Measurements from ENCODE around the gene RASGEF1C.

The RASGEF1C gene

GRCh38 chr5:180230017-180230416 lies 21.0 kb upstream of the RASGEF1C start:
- H3K4me3 ChIP-seq (ENCODE audit: low read length), result no peak overlapping the region
- H3K27ac ChIP-seq (ENCODE audit: low read depth, low read length), result no peak overlapping the region
- no peak overlapping the region for H3K9ac ChIP-seq (ENCODE audit: low read depth, low read length)
- H3K36me3 ChIP-seq (ENCODE audit: insufficient read depth, low read length), result peaks cover 13% of the 10 kb centered on the region
- 95% methylated on average over 7 of the region's 7 CpGs for WGBS
- H3K9me3 ChIP-seq (ENCODE audit: insufficient read depth, low read depth, low read length), result 0 out of 2 replicates have a peak, but pooled peaks cover under 1% of the 10 kb centered on the region
- H3K27me3 ChIP-seq (ENCODE audit: insufficient read depth, low read length), result no peaks in the 10 kb centered on the region
- no peaks in the 10 kb centered on the region for H3K4me1 ChIP-seq (ENCODE audit: insufficient read depth, low read length)

GRCh38 chr5:180222056-180222455 lies 13.0 kb upstream of the RASGEF1C start:
- Histone ChIP-seq H3K9me3 (ENCODE audit: insufficient read depth, low read depth, low read length) (peaks cover 10% of the 10 kb centered on the region), H3K27ac (ENCODE audit: low read depth, low read length) (no peak overlapping the region), H3K4me3 (ENCODE audit: low read length) (no peak overlapping the region), H3K9ac (ENCODE audit: low read depth, low read length) (no peak overlapping the region), H3K36me3 (ENCODE audit: insufficient read depth, low read length) (no peaks in the 10 kb centered on the region), H3K27me3 (ENCODE audit: insufficient read depth, low read length) (no peaks in the 10 kb centered on the region), H3K4me1 (ENCODE audit: insufficient read depth, low read length) (no peaks in the 10 kb centered on the region)
- 93% methylated on average over 11 of the region's 11 CpGs for WGBS

- H3K9me3 ChIP-seq (ENCODE audit: insufficient read depth, low read depth, low read length), result peaks cover 7% of the 10 kb centered on the region
- H3K36me3 ChIP-seq (ENCODE audit: insufficient read depth, low read length), result no peaks in the 10 kb centered on the region
- 86% methylated on average over 4 of the region's 5 CpGs for WGBS
- no peak overlapping the region for H3K4me3 ChIP-seq (ENCODE audit: low read length)
- no peaks in the 10 kb centered on the region for H3K4me1 ChIP-seq (ENCODE audit: insufficient read depth, low read length)
- H3K27me3 ChIP-seq (ENCODE audit: insufficient read depth, low read length), result no peaks in the 10 kb centered on the region
- H3K27ac ChIP-seq (ENCODE audit: low read depth, low read length), result no peak overlapping the region
- no peak overlapping the region for H3K9ac ChIP-seq (ENCODE audit: low read depth, low read length)
Measured at GRCh38 chr5:180217797-180218196, 8.8 kb upstream of the RASGEF1C start.

- Histone ChIP-seq H3K27ac (ENCODE audit: low read depth, low read length) (no peak overlapping the region), H3K9ac (ENCODE audit: low read depth, low read length) (no peak overlapping the region), H3K4me1 (ENCODE audit: insufficient read depth, low read length) (no peaks in the 10 kb centered on the region), H3K27me3 (ENCODE audit: insufficient read depth, low read length) (no peaks in the 10 kb centered on the region), H3K4me3 (ENCODE audit: low read length) (no peak overlapping the region), H3K36me3 (ENCODE audit: insufficient read depth, low read length) (no peaks in the 10 kb centered on the region), H3K9me3 (ENCODE audit: insufficient read depth, low read depth, low read length) (no peaks in the 10 kb centered on the region)
- 92% methylated on average over 12 of the region's 15 CpGs for WGBS
Measured at GRCh38 chr5:180216646-180217171, 7.7 kb upstream of the RASGEF1C start.

DNA sequence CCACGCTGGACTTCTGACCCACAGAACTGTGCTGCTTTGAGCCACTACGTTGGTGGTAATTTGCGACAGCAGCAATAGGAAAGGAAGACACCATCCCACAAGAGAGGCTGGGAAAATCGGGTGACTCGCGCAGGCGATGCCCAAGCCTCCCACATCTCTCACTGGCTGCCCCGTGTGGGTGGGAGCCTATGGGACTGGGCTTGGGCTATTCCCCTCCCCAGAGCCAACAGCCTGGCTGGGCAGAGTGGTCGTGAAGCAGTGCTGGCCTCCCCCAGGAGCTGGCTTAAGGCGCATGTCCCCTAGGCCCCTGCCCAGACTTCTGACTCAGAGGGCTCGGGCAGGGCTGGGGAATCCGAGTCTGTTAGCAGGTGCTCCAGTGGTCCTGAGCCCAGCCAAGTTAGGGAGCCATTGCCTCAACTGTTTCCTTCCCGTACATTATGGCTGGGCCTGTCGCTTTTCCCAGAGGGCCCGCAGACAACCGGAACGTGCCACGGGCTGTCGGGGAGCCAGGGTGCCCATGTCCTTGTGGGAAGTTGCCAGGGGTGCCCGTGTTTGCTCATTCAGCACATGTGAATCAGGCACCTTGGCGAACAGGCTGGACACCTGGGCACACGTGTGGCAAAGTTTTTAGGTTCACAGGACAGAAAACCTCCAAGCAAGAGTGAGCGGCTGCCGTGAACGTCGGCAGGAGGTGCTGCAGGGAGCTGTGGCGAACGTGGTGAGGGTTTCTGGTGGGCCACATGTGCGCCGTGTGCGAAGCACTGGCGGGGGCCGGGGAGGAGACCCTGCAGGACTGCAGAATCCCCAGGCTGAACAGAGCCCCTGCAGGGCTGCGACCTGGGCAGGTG lies 7.0 kb upstream of the RASGEF1C start:
- Histone ChIP-seq H3K36me3 (ENCODE audit: insufficient read depth, low read length) (no peaks in the 10 kb centered on the region), H3K9me3 (ENCODE audit: insufficient read depth, low read depth, low read length) (no peaks in the 10 kb centered on the region), H3K4me1 (ENCODE audit: insufficient read depth, low read length) (no peaks in the 10 kb centered on the region), H3K27me3 (ENCODE audit: insufficient read depth, low read length) (no peaks in the 10 kb centered on the region), H3K9ac (ENCODE audit: low read depth, low read length) (no peak overlapping the region), H3K27ac (ENCODE audit: low read depth, low read length) (no peak overlapping the region), H3K4me3 (ENCODE audit: low read length) (no peak overlapping the region)
- 94% methylated on average over 34 of the region's 34 CpGs for WGBS

GRCh38 chr5:180214870-180215770 lies 6.1 kb upstream of the RASGEF1C start:
- Histone ChIP-seq H3K9me3 (ENCODE audit: insufficient read depth, low read depth, low read length) (no peaks in the 10 kb centered on the region), H3K9ac (ENCODE audit: low read depth, low read length) (no peak overlapping the region), H3K27me3 (ENCODE audit: insufficient read depth, low read length) (0 out of 2 replicates have a peak, but pooled peaks cover 4% of the 10 kb centered on the region), H3K4me3 (ENCODE audit: low read length) (no peak overlapping the region), H3K36me3 (ENCODE audit: insufficient read depth, low read length) (no peaks in the 10 kb centered on the region), H3K4me1 (ENCODE audit: insufficient read depth, low read length) (no peaks in the 10 kb centered on the region), H3K27ac (ENCODE audit: low read depth, low read length) (no peak overlapping the region)
- WGBS, result 94% methylated on average over 21 of the region's 21 CpGs

GRCh38 chr5:180213657-180214207 lies 4.7 kb upstream of the RASGEF1C start:
- WGBS, result 82% methylated on average over 5 of the region's 5 CpGs
- Histone ChIP-seq H3K27ac (ENCODE audit: low read depth, low read length) (no peak overlapping the region), H3K36me3 (ENCODE audit: insufficient read depth, low read length) (no peaks in the 10 kb centered on the region), H3K27me3 (ENCODE audit: insufficient read depth, low read length) (peaks cover 10% of the 10 kb centered on the region), H3K9me3 (ENCODE audit: insufficient read depth, low read depth, low read length) (no peaks in the 10 kb centered on the region), H3K4me1 (ENCODE audit: insufficient read depth, low read length) (no peaks in the 10 kb centered on the region), H3K9ac (ENCODE audit: low read depth, low read length) (no peak overlapping the region), H3K4me3 (ENCODE audit: low read length) (no peak overlapping the region)

DNA sequence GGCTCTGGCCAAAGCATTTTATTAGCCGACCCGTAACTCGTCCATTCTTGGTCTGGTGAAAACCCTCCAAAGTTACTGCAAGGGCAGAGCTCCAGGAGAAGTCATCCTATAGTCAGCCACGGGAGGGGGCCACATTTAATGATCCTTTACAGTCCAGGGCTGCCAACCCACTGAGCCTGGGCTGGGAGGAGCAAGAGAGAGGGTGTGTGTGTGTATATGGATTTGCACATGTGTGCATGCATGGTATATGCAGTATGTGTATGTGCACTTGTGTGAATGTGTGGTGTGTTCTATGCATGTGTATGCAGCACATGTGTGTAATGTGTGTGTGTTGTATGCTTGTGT lies 4.2 kb upstream of the RASGEF1C start:
- no peaks in the 10 kb centered on the region for H3K36me3 ChIP-seq (ENCODE audit: insufficient read depth, low read length)
- no peaks in the 10 kb centered on the region for H3K9me3 ChIP-seq (ENCODE audit: insufficient read depth, low read depth, low read length)
- H3K4me1 ChIP-seq (ENCODE audit: insufficient read depth, low read length), result no peaks in the 10 kb centered on the region
- no peak overlapping the region for H3K4me3 ChIP-seq (ENCODE audit: low read length)
- no peak overlapping the region for H3K9ac ChIP-seq (ENCODE audit: low read depth, low read length)
- WGBS, result 84% methylated on average over 4 of the region's 4 CpGs
- peaks cover 14% of the 10 kb centered on the region for H3K27me3 ChIP-seq (ENCODE audit: insufficient read depth, low read length)
- H3K27ac ChIP-seq (ENCODE audit: low read depth, low read length), result no peak overlapping the region

- H3K9me3 ChIP-seq (ENCODE audit: insufficient read depth, low read depth, low read length), result no peaks in the 10 kb centered on the region
- 85% methylated on average over 19 of the region's 19 CpGs for WGBS
- no peak overlapping the region for H3K4me3 ChIP-seq (ENCODE audit: low read length)
- H3K36me3 ChIP-seq (ENCODE audit: insufficient read depth, low read length), result no peaks in the 10 kb centered on the region
- peaks cover 20% of the 10 kb centered on the region for H3K27me3 ChIP-seq (ENCODE audit: insufficient read depth, low read length)
- no peak overlapping the region for H3K27ac ChIP-seq (ENCODE audit: low read depth, low read length)
- H3K9ac ChIP-seq (ENCODE audit: low read depth, low read length), result no peak overlapping the region
- no peaks in the 10 kb centered on the region for H3K4me1 ChIP-seq (ENCODE audit: insufficient read depth, low read length)
Measured at GRCh38 chr5:180212363-180213255, 3.6 kb upstream of the RASGEF1C start.

- no peaks in the 10 kb centered on the region for H3K36me3 ChIP-seq (ENCODE audit: insufficient read depth, low read length)
- no peaks in the 10 kb centered on the region for H3K4me1 ChIP-seq (ENCODE audit: insufficient read depth, low read length)
- no peak overlapping the region for H3K27ac ChIP-seq (ENCODE audit: low read depth, low read length)
- H3K9ac ChIP-seq (ENCODE audit: low read depth, low read length), result no peak overlapping the region
- 88% methylated on average over 4 of the region's 4 CpGs for WGBS
- H3K4me3 ChIP-seq (ENCODE audit: low read length), result no peak overlapping the region
- peaks cover 29% of the 10 kb centered on the region for H3K27me3 ChIP-seq (ENCODE audit: insufficient read depth, low read length)
- no peaks in the 10 kb centered on the region for H3K9me3 ChIP-seq (ENCODE audit: insufficient read depth, low read depth, low read length)
Measured at GRCh38 chr5:180211761-180212035, 2.7 kb upstream of the RASGEF1C start.
